ENCODE results near the gene CAPN2.
"Not testable (repeated sequence)": the region's sequence is repeated elsewhere in the genome, so short reads cannot be mapped to it uniquely, and the experiment has no call there.

Gene CAPN2

DNA sequence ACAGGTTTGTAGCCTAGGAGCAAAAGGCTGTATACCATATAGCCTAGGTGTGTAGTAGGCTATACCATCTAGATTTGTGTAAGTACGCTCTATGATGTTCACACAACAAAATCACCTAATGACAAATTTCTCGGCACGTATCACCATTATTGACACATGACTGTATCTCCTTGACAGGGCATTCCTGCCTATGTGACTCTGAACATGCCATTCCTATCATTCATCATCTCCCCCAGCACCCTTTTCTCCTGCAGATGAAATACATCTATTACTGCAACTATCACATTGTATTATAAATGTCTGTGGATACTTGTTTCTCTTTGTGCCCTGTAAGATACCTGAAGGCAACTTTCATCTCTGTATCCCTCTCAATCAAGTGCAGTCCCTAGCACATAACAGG, 103.5 kb downstream of the CAPN2 start:
- TF ChIP-seq ZNF10 (tag by site-specific recombination; IDR thresholded peaks at IDR 0.05) (no peak), ZNF645 (tag by site-specific recombination; IDR thresholded peaks at IDR 0.05) (no peak), ZNF37A (tag by site-specific recombination; IDR thresholded peaks at IDR 0.05) (no peak), ZNF416 (tag by site-specific recombination; IDR thresholded peaks at IDR 0.05) (no peak)
- TF ChIP-seq, protein P1, sequence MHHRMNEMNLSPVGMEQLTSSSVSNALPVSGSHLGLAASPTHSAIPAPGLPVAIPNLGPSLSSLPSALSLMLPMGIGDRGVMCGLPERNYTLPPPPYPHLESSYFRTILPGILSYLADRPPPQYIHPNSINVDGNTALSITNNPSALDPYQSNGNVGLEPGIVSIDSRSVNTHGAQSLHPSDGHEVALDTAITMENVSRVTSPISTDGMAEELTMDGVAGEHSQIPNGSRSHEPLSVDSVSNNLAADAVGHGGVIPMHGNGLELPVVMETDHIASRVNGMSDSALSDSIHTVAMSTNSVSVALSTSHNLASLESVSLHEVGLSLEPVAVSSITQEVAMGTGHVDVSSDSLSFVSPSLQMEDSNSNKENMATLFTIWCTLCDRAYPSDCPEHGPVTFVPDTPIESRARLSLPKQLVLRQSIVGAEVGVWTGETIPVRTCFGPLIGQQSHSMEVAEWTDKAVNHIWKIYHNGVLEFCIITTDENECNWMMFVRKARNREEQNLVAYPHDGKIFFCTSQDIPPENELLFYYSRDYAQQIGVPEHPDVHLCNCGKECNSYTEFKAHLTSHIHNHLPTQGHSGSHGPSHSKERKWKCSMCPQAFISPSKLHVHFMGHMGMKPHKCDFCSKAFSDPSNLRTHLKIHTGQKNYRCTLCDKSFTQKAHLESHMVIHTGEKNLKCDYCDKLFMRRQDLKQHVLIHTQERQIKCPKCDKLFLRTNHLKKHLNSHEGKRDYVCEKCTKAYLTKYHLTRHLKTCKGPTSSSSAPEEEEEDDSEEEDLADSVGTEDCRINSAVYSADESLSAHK (tag by site-specific recombination; IDR thresholded peaks at IDR 0.05), result no peak
- TF ChIP-seq, protein P2, sequence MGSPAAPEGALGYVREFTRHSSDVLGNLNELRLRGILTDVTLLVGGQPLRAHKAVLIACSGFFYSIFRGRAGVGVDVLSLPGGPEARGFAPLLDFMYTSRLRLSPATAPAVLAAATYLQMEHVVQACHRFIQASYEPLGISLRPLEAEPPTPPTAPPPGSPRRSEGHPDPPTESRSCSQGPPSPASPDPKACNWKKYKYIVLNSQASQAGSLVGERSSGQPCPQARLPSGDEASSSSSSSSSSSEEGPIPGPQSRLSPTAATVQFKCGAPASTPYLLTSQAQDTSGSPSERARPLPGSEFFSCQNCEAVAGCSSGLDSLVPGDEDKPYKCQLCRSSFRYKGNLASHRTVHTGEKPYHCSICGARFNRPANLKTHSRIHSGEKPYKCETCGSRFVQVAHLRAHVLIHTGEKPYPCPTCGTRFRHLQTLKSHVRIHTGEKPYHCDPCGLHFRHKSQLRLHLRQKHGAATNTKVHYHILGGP (tag by site-specific recombination; IDR thresholded peaks at IDR 0.05), result no peak
- Histone ChIP-seq H3K9me3 (ENCODE audit: control insufficient read depth, insufficient read depth, low read depth, low read length) (no peaks in the 10 kb centered on the region), H3K4me3 (ENCODE audit: low read depth, low read length) (no peak overlapping the region), H3K4me1 (ENCODE audit: control insufficient read depth, insufficient read depth, low read length) (peaks cover 9% of the 10 kb centered on the region), H3K27ac (ENCODE audit: extremely low read depth, low read depth, low read length) (no peak overlapping the region), H3K36me3 (ENCODE audit: control insufficient read depth in 2 of 2, insufficient read depth in 1 of 2, low read length in 2 of 2) (peaks cover 23 to 29% of the 10 kb centered on the region in 2 experiments; a peak in 2 of 3 replicates)
- ChIA-PET CTCF (interaction anchor here (0.5 to 1.0 kb wide), 4 partner anchors 8 to 183 kb away, joined by 3 read pairs; no protein-coding TSS in a partner anchor), POLR2A (no interaction called here)

DNA sequence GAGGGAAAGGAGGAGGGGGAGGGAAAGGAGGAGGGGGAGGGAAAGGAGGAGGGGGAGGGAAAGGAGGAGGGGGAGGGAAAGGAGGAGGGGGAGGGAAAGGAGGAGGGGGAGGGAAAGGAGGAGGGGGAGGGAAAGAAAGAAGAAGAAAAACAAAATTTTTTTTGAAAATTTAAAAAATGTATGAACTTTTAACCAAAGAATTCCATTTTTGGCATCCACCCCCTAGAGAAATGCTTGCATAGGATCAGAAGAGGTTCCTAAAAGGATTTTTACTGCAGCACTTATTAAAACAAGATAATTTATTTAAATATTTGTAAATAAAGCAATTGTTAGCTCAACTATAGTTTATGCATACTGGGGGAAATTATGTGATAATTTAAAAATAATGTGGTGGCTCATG, 104.9 kb downstream of the CAPN2 start:
- H3K27ac ChIP-seq (ENCODE audit: extremely low read depth, low read depth, low read length); POLR2A ChIA-PET; H3K9me3 ChIP-seq (ENCODE audit: control insufficient read depth, insufficient read depth, low read depth, low read length); H3K4me3 ChIP-seq (ENCODE audit: low read depth, low read length); H3K4me1 ChIP-seq (ENCODE audit: control insufficient read depth, insufficient read depth, low read length): not testable (repeated sequence)
- H3K36me3 ChIP-seq (ENCODE audit: control insufficient read depth in 2 of 2, insufficient read depth in 1 of 2, low read length in 2 of 2), result peaks cover 21 to 25% of the 10 kb centered on the region in 2 experiments; a peak in 2 of 3 replicates
- CTCF ChIA-PET, result interaction anchor here (0.6 to 1.0 kb wide), 5 partner anchors 24 to 666 kb away, joined by 3 to 5 read pairs (median 3); no protein-coding TSS in a partner anchor

- H3K4me3 ChIP-seq (ENCODE audit: low read depth, low read length), result no peak overlapping the region
- no peaks in the 10 kb centered on the region for H3K9me3 ChIP-seq (ENCODE audit: control insufficient read depth, insufficient read depth, low read depth, low read length)
- peaks cover 20% of the 10 kb centered on the region for H3K4me1 ChIP-seq (ENCODE audit: control insufficient read depth, insufficient read depth, low read length)
- H3K27ac ChIP-seq (ENCODE audit: extremely low read depth, low read depth, low read length), result no peak overlapping the region
- POLR2A ChIA-PET, result interaction anchor here (1.0 to 2.5 kb wide), 2 partner anchors 21 to 27 kb away, joined by 4 to 8 read pairs; no protein-coding TSS in a partner anchor
- CTCF ChIA-PET, result interaction anchor here (0.6 to 2.1 kb wide), 8 partner anchors 9 to 512 kb away, joined by 3 to 12 read pairs (median 4); partner anchors contain the start of gene TP53BP2
- peaks cover 6 to 13% of the 10 kb centered on the region in 2 experiments; a peak in 2 of 3 replicates for H3K36me3 ChIP-seq (ENCODE audit: control insufficient read depth in 2 of 2, insufficient read depth in 1 of 2, low read length in 2 of 2)
- TF ChIP-seq ZSCAN5A (tag by site-specific recombination; IDR thresholded peaks at IDR 0.05) (no peak), GLIS2 (tag by site-specific recombination; IDR thresholded peaks at IDR 0.05) (no peak), ZSCAN30 (tag by site-specific recombination; IDR thresholded peaks at IDR 0.05) (peak; percentile 67), SP3 (tag by site-specific recombination; IDR thresholded peaks at IDR 0.05) (peak; percentile 30; the same call in 1 of the 2 replicates), ZNF335 (tag by site-specific recombination; conservative IDR thresholded peaks at IDR 0.05) (peak; percentile 59), ZNF548 (tag by site-specific recombination; IDR thresholded peaks at IDR 0.05) (no peak), ZNF747 (tag by site-specific recombination; IDR thresholded peaks at IDR 0.05) (no peak), ZBTB48 (tag by site-specific recombination; IDR thresholded peaks at IDR 0.05) (peak; percentile 84), ZNF433 (tag by site-specific recombination; IDR thresholded peaks at IDR 0.05; ENCODE audit: low read depth) (no peak), ZNF473 (tag by site-specific recombination; IDR thresholded peaks at IDR 0.05) (no peak)
- TF ChIP-seq, protein P3, sequence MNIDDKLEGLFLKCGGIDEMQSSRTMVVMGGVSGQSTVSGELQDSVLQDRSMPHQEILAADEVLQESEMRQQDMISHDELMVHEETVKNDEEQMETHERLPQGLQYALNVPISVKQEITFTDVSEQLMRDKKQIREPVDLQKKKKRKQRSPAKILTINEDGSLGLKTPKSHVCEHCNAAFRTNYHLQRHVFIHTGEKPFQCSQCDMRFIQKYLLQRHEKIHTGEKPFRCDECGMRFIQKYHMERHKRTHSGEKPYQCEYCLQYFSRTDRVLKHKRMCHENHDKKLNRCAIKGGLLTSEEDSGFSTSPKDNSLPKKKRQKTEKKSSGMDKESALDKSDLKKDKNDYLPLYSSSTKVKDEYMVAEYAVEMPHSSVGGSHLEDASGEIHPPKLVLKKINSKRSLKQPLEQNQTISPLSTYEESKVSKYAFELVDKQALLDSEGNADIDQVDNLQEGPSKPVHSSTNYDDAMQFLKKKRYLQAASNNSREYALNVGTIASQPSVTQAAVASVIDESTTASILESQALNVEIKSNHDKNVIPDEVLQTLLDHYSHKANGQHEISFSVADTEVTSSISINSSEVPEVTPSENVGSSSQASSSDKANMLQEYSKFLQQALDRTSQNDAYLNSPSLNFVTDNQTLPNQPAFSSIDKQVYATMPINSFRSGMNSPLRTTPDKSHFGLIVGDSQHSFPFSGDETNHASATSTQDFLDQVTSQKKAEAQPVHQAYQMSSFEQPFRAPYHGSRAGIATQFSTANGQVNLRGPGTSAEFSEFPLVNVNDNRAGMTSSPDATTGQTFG (tag by site-specific recombination; IDR thresholded peaks at IDR 0.05; ENCODE audit: borderline replicate concordance), result no peak
- TF ChIP-seq, protein P4, sequence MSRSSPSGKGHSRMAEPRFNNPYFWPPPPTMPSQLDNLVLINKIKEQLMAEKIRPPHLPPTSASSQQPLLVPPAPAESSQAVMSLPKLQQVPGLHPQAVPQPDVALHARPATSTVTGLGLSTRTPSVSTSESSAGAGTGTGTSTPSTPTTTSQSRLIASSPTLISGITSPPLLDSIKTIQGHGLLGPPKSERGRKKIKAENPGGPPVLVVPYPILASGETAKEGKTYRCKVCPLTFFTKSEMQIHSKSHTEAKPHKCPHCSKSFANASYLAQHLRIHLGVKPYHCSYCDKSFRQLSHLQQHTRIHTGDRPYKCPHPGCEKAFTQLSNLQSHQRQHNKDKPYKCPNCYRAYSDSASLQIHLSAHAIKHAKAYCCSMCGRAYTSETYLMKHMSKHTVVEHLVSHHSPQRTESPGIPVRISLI (tag by site-specific recombination; IDR thresholded peaks at IDR 0.05), result no peak
Observed at GRCh38 chr1:223819730-223820514, 107.6 kb downstream of the CAPN2 start.

All from HEK293 (cell line).